Right lobe of liver (tissue), 4 donors: Measurements from ENCODE around the gene WDR49.

Experiments
- POLR2A ChIP-seq: fragments of 450-650 bp; IDR thresholded peaks from one replicate; pipeline ENCODE4 v1.6.1; 2017; ENCODE audit warnings: antibody characterized with exemption, mild to moderate bottlenecking
- TF ChIP-seq, protein P1 (sequence below), 4 donors: fragments of 200-600 bp in 3 of 4; fragments of 450-650 bp in 1 of 4; IDR thresholded peaks; one replicate each; pipeline versions ENCODE4 v1.5.1 to v1.8.0; 2016 to 2022; ENCODE audit warnings: antibody characterized with exemption in 4 of 4, mild to moderate bottlenecking in 2 of 4
- donor health status: DM: no; HTN: no; CAD: no.
- donor health status: DM: no; HTN: no; CAD: no.
- donor health status: DM: no; HTN: yes; CAD: no.

DNA sequence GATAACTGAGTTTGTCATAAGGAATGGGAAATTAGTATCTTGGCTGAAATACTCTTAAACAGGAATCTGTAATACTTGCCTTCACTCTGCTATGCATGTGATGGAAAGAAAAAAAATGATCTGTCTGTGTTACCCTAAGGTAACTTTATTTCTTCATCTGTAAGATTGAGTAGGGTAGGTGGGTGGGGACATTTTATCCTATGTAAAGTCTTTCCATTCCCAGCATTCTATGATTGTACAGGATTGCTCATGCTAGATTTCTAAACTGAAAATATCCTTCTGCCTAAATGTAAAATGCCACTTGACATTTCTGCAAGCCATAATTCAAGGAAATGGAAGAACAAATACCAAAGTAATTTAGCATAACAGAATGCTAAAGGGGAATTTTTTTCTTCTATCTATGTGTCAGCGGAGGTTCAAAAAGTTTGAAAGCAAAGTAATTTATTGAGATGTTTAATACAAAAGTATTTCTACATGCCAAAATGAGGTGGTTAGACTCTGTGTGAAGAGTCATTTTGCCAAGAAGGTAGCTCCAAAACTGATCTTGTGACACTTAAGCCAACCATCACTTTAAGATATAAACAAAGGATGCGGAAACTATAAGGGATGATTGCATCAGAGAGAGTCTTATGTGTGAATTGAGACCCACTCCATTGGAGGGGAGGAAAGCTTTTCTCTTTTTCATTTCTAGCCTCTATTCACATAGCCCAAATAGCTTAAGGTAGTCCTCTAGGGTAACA, 133.3 kb downstream of the WDR49 start:
- no peak for TF ChIP-seq POLR2A
- TF ChIP-seq, protein P1, sequence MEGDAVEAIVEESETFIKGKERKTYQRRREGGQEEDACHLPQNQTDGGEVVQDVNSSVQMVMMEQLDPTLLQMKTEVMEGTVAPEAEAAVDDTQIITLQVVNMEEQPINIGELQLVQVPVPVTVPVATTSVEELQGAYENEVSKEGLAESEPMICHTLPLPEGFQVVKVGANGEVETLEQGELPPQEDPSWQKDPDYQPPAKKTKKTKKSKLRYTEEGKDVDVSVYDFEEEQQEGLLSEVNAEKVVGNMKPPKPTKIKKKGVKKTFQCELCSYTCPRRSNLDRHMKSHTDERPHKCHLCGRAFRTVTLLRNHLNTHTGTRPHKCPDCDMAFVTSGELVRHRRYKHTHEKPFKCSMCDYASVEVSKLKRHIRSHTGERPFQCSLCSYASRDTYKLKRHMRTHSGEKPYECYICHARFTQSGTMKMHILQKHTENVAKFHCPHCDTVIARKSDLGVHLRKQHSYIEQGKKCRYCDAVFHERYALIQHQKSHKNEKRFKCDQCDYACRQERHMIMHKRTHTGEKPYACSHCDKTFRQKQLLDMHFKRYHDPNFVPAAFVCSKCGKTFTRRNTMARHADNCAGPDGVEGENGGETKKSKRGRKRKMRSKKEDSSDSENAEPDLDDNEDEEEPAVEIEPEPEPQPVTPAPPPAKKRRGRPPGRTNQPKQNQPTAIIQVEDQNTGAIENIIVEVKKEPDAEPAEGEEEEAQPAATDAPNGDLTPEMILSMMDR (IDR thresholded peaks at IDR 0.05) = no peak
